RWPE1 (cell line): ENCODE results near the gene ZNF281.

ENCODE experiments used
- CTCF ChIA-PET: fragments of 350-600 bp; sonication (Branson Sonifier 250); formaldehyde crosslinking; extraction: SDS; loops from one replicate; lab custom pipeline; 2021; lab: Yijun Ruan, JAX
- POLR2A ChIA-PET: fragments of 400-600 bp; formaldehyde crosslinking; extraction: SDS; loops from one replicate; lab custom pipeline; 2020; ENCODE audit warnings: antibody characterized with exemption; ENCODE audit not compliant: low non-redundant PET; lab: Yijun Ruan, JAX
- DNase-seq: peaks from one replicate; pipeline ENCODE4 v3.0.0; 2012; ENCODE audit warnings: low spot score
- H3K27ac ChIP-seq: fragments of 450-650 bp; 2 replicates; pipeline ENCODE4 v1.5.1; 2017
- CTCF ChIP-seq: fragments of 450-650 bp; conservative IDR thresholded peaks from 2 replicates; pipeline ENCODE4 v1.5.1; 2017; ENCODE audit warnings: low read depth, mild to moderate bottlenecking

Gene ZNF281

GRCh38 chr1:200411406-200412257 is 1.8 kb upstream of the ZNF281 start:
- no peak overlapping the region for H3K27ac ChIP-seq
- ChIA-PET CTCF (no interaction called here), POLR2A (no interaction called here)
- no peak for DNase-seq
- TF ChIP-seq CTCF: no peak

- ChIA-PET CTCF (interaction anchor here (0.6 to 1.6 kb wide), 2 partner anchors 14 to 73 kb away, joined by 3 to 5 read pairs; no protein-coding TSS in a partner anchor), POLR2A (no interaction called here)
- TF ChIP-seq CTCF: no peak
- peak overlapping the region; percentile 82 for H3K27ac ChIP-seq
- DNase-seq: peak; percentile 79
Observed at GRCh38 chr1:200410566-200410878, 686 bp upstream of the ZNF281 start.

- ChIA-PET CTCF (interaction anchor here (0.6 to 1.6 kb wide), 4 partner anchors 30 to 81 kb away, joined by 3 to 4 read pairs (median 3); no protein-coding TSS in a partner anchor), POLR2A (no interaction called here)
- DNase-seq: no peak
- no peak for TF ChIP-seq CTCF
- peak overlapping the region; percentile 82 for H3K27ac ChIP-seq
Observed at GRCh38 chr1:200409203-200409760, 554 bp downstream of the ZNF281 start.

GRCh38 chr1:200406161-200406797 is 3.6 kb downstream of the ZNF281 start:
- DNase-seq: no peak
- TF ChIP-seq CTCF: no peak
- POLR2A ChIA-PET: interaction anchor here (0.6 to 0.7 kb wide), 2 partner anchors 70 to 706 kb away, joined by 3 read pairs; no protein-coding TSS in a partner anchor
- H3K27ac ChIP-seq: no peak overlapping the region
- CTCF ChIA-PET: interaction anchor here (0.7 kb wide), 1 partner anchor 144 kb away, joined by 4 read pairs; no protein-coding TSS in a partner anchor

- DNase-seq: no peak
- CTCF ChIA-PET: interaction anchor here (0.6 to 0.7 kb wide), 3 partner anchors 12 to 516 kb away, joined by 3 read pairs; no protein-coding TSS in a partner anchor
- POLR2A ChIA-PET: no interaction called here
- no peak for TF ChIP-seq CTCF
- H3K27ac ChIP-seq: no peak overlapping the region
Observed at GRCh38 chr1:200405264-200405663, 4.6 kb downstream of the ZNF281 start.

- ChIA-PET POLR2A (no interaction called here), CTCF (no interaction called here)
- DNase-seq: no peak
- TF ChIP-seq CTCF: no peak
- H3K27ac ChIP-seq: no peak overlapping the region
Observed at GRCh38 chr1:200401708-200402107, 8.1 kb downstream of the ZNF281 start.
